DOHH2 (cell line): ENCODE results near the gene GRK7.

Source experiments
- EZH2phosphoT487 ChIP-seq: fragments of 200-600 bp; sonication (generic); IDR thresholded peaks from 2 replicates; pipeline ENCODE4 v1.6.1; 2017; ENCODE audit warnings: borderline replicate concordance, mild to moderate bottlenecking, antibody characterized with exemption, low read length, moderate library complexity, mixed read lengths
- TF ChIP-seq, protein P1 (sequence below): fragments of 200-600 bp; sonication (generic); IDR thresholded peaks from one replicate; pipeline ENCODE4 v1.5.1; 2014; ENCODE audit warnings: antibody characterized with exemption, mild to moderate bottlenecking, low read depth, low read length; ENCODE audit not compliant: poor library complexity, severe bottlenecking

DNA sequence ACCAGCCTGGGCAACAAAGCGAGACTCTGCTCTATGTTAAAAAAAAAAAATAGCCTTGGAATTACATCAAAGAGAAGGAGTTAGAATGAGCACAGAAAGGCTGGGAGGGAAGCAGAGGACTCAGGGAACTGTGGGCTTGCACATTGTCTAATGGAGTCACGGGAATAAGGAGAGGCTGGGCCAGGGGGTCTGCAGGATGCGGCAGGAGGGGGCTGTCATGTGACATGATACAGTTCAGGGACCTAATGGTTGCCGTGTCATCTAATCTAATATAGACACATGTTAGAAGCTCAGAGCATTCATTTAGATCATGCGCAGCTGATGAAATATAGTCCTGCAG is 32.5 kb downstream of the GRK7 start:
- TF ChIP-seq, protein P1, sequence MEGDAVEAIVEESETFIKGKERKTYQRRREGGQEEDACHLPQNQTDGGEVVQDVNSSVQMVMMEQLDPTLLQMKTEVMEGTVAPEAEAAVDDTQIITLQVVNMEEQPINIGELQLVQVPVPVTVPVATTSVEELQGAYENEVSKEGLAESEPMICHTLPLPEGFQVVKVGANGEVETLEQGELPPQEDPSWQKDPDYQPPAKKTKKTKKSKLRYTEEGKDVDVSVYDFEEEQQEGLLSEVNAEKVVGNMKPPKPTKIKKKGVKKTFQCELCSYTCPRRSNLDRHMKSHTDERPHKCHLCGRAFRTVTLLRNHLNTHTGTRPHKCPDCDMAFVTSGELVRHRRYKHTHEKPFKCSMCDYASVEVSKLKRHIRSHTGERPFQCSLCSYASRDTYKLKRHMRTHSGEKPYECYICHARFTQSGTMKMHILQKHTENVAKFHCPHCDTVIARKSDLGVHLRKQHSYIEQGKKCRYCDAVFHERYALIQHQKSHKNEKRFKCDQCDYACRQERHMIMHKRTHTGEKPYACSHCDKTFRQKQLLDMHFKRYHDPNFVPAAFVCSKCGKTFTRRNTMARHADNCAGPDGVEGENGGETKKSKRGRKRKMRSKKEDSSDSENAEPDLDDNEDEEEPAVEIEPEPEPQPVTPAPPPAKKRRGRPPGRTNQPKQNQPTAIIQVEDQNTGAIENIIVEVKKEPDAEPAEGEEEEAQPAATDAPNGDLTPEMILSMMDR, result no peak
- no peak for TF ChIP-seq EZH2phosphoT487
